ENCODE data around the gene MGST3.
"Not testable (repeated sequence)": the region's sequence is repeated elsewhere in the genome, so short reads cannot be mapped to it uniquely, and the experiment has no call there.

Gene MGST3

GRCh38 chr1:165629151-165629550 is 1.9 kb upstream of the MGST3 start:
- DNase-seq (ENCODE audit: low read depth): no peak

GRCh38 chr1:165629848-165630628 is 996 bp upstream of the MGST3 start:
- DNase-seq (ENCODE audit: low read depth): no peak

DNA sequence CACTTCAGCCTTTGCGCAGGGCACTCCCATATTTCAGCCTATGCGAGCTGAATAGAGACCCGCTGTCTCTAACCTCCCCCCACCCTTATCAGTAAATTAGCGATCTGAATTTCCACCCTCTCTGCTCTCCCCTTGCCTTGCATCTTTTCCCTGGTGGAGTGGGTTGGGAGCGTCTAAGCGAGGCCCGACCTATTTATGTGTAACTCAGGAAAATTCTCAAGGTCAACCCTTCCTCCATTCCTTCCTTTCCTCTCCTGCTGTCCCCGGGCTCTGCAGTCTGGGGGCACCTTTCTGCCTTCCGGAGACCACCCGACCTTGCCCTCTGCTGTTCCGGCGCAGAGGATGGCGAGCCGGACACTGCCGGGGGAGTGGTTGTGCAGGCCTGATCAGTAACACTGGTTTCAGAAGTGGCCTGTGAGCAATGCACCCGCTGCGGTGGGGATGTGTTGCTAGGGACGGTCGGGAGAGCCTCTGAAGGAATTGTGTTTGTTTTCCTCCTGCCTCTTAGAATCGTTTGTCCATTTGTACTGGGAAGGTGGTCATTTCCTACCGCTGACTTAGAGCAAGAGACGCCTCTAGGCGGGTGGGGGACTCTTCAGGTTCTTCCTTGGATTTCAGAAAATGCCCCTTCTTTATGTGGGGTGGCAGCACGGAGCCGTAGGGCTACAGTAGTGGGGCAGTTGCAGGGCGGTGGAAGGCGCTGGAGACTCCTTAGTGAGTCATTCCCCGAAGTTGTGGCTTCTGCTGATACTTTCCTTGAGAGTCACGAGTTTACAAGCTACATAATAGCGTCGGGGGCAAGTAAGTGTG is 513 bp downstream of the MGST3 start:
- no peak for DNase-seq (ENCODE audit: low read depth)

DNA sequence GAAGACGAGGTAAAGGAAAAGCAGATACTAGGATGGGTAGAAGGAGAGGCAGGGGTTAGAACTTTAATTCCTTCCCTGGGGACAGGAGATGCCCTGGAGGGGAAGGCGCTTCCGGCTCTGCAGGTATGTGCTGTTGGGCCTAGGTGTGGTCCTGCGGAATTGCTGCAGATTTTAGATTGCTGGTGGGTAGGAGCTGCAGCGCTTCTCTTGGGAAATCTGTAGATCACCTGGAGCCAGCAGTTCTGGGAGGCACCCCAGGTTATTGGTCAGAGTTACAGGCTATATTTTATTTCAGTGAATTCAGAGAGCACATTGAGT is 1.1 kb downstream of the MGST3 start:
- no peak for DNase-seq (ENCODE audit: low read depth)

- no peak for DNase-seq (ENCODE audit: low read depth)
Measured at GRCh38 chr1:165632491-165632890, 1.5 kb downstream of the MGST3 start.

DNA sequence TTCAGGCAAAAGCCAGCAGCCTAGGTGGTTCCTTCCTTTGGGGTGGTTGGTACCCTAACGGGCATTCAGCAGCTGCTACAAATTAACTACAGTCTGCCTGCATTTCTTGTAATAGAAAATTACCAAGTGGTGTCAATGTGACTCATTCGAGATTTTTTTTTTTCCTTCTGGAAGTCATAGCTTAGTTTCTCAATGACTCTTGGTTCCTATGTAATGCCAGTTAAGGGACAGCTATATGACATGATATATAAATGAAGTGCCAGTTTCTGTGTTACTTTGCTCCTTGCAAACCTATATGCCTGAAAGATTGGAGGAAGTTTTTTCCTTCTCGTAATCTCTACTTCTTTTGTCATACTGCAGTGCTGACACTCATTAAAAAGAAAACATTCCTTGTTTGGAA is 2.6 kb downstream of the MGST3 start:
- no peak for DNase-seq (ENCODE audit: low read depth)

GRCh38 chr1:165634154-165634921 is 3.3 kb downstream of the MGST3 start:
- DNase-seq (ENCODE audit: low read depth): no peak

- no peak for DNase-seq (ENCODE audit: low read depth)
Measured at GRCh38 chr1:165635329-165635728, 4.3 kb downstream of the MGST3 start.

- DNase-seq (ENCODE audit: low read depth): no peak
Measured at GRCh38 chr1:165635823-165636222, 4.8 kb downstream of the MGST3 start.

DNA sequence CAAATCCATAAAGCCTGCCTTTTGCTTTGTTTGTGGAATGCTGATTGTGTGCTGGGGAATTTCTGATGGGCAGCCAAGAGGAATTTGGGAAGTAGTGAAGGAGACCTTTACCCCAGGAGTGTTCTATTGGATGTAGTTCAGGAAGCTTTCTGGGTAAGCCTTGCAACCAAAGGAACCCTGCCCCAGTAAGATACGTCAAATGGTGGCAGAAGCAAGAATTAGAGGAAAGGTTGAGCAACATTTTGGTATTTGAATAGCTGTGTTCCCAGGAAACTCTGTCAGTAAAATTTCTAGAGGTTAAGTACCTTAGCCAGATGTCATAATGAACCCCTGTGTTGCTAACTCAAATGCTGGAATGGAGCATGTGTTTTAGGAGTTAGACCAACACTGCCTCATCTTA is 6.4 kb downstream of the MGST3 start:
- DNase-seq (ENCODE audit: low read depth): no peak

DNA sequence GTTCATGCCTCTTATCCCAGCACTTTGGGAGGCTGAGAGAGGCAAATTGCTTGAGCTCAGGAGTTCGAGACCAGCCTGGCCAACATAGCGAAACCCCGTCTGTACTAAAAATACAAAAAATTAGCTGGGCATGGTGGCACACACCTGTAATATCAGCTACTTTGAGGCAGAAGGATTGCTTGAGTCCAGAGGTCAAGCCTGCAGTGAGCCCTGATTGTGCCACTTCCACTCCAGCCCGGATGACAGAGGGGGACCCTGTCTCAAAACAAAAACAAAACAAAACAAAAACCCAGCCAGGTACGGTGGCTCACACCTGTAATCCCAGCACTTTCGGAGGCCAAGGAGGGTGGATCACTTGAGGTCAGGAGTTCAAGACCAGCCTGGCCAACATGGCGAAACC is 7.2 kb downstream of the MGST3 start:
- not testable (repeated sequence) for DNase-seq (ENCODE audit: low read depth)

DNA sequence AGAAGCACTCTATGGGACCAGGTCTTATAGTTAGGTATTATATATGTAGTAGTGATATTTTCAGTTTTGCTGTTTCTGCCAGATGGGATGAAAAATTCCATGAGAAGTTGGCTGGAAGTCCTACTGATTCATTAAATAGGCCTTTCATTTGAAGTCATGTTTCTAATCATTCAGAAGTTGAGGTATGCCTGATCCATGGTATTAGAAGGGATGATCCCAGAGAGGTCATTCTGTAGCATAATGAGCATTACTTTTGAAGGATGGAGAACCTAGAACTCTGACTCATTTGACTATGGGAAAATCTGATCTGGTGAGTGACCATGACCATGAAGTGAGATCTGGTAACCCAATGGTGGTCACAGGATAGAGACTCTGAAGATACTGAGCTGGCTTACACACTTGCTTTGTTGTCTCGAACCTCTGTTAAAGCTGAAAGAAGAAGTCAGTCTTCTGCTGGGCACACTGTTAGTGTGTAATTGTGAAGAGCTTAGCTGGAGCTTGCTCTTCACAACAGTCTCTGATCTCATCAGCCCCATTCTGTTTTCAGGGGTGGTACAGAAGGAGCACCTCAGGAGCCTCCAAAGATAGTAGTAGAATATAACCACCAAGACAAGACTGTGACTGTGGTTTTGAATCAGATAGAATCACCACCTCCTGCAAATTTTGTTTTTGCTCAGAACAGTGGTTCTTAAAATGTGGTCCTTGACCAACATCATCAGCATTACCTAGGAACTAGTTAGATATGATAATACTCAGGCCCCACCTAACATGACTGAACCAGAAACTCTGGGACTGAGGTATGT is 9.0 kb downstream of the MGST3 start:
- DNase-seq (ENCODE audit: low read depth): no peak

- no peak for DNase-seq (ENCODE audit: low read depth)
Measured at GRCh38 chr1:165641231-165641987, 10.4 kb downstream of the MGST3 start.

- DNase-seq (ENCODE audit: low read depth): no peak
Measured at GRCh38 chr1:165644064-165644735, 13.2 kb downstream of the MGST3 start.

GRCh38 chr1:165645654-165646366 is 14.8 kb downstream of the MGST3 start:
- DNase-seq (ENCODE audit: low read depth): peak; percentile 21

DNA sequence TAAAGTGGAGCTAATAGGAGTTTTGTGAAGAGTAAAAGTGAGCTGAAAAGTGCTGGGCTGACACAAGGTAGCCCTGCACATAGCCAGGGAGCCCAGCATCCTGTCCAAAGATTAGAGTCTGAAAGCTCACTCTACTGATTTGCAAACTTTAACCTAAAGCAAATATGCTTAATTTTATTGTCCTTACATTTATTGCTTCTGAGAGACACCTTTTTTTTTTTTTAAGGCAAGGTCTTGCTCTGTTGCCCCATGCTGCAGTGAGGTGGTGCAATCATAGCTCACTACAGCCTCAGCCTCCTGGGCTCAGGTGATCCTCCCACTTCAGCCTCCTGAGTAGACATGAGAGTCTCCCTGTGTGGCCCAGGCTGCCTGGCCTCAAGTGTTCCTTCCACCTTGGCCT is 16.5 kb downstream of the MGST3 start:
- DNase-seq (ENCODE audit: low read depth): no peak

DNA sequence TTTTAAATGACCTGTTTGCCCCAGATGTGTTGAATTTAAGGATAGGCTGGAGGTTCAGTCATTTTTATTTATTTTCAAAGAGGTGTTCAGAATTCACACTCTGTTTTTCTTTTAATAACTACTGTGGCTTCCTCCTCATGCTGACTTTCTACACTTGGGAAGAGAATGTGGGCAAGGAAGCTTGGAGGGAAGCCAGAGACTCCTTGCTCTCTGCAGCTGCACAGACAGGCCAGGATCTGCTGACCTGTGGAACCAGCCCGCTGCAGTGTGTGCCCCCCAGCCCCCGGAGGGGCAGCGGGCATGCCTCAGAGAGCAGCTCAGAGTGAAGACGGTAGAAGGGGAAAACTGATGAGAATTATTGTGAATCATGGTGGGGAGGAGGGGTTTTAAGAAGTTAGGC is 16.9 kb downstream of the MGST3 start:
- no peak for DNase-seq (ENCODE audit: low read depth)

DNA sequence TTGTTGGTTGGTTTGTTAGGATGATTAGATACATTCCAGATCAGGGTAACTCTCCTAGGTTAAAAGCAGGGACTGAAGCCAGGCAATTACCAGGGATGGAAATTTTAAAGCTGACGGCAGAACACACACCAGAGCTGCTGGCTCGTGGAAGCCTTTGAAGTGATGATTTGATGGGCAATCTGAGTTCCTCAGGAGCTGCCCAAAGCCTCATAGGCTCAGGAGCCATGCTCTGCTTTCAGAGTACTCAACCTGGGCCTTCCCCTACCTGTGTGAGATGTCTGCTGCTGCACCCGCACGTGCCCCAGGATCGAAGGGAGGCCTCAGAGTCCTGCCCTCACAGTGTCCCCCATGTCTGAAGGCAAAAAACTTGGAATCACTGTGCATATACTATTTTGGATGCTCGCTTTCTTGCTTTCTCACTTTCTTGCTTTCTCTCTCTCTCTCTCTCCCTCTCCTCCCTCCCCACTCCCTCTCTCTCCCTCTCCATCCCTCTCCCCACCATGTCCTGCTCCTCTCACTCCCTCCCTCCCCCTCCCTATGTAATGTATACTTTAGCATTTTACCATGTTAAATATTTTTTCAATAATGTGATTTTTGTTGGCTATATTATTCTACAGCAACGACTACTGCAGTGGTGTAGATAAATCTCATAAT is 18.0 kb downstream of the MGST3 start:
- DNase-seq (ENCODE audit: low read depth): no peak

- DNase-seq (ENCODE audit: low read depth): no peak
Measured at GRCh38 chr1:165650981-165651625, 20.1 kb downstream of the MGST3 start.
